HG03457 (cell line): ENCODE results near the gene ARMH3.

ENCODE experiments used
- ATAC-seq: cut with Tn5 transposase; IDR thresholded peaks from one replicate; pipeline ENCODE4 v1.9.1; 2021; ENCODE audit warnings: moderate number of reproducible peaks; ENCODE audit not compliant: unreplicated experiment

The ARMH3 gene

DNA sequence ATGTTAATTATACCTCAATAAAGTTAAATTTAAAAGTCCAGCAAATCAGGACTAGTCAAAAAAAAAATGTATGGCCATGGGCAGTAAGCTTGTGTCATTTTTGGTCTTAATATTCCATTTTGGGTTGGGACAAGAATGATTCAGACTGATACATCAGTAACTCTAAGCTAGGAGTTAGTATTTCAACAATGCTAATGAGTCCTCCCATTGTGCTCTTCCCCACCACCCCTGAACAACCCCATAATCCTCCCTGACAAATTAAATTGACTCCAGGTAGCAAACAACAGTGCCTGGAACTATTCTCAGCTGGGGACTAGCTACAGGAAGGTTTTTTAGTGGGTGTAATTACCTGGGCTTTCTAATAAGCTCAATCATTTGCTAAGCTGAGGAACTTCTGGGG lies 181.7 kb downstream of the ARMH3 start:
- ATAC-seq = no peak

DNA sequence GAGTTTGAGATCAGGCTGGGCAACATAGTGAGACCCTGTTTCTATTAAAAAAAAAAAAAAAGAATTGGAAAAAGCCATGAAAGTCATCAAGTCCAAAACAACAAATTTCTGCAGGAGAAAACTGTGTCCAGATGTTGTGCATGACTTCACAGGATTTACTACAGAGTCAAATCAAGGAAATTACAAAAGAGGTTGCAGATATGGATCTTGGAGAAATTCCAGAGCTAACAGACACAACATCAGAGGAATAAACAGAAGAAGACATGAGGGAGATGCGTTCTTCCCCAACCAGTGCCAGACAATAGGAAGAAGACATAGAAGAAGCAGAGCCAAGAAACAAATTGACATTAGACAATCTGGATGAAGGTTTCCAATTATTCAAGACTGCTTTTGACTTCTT lies 188.0 kb downstream of the ARMH3 start:
- ATAC-seq = no peak

GRCh38 chr10:101859530-101859929 lies 196.4 kb downstream of the ARMH3 start:
- ATAC-seq = no peak

- no peak for ATAC-seq
Measured at GRCh38 chr10:101858723-101859500, 197.1 kb downstream of the ARMH3 start.

- ATAC-seq = no peak
Measured at GRCh38 chr10:101857802-101858476, 198.0 kb downstream of the ARMH3 start.

DNA sequence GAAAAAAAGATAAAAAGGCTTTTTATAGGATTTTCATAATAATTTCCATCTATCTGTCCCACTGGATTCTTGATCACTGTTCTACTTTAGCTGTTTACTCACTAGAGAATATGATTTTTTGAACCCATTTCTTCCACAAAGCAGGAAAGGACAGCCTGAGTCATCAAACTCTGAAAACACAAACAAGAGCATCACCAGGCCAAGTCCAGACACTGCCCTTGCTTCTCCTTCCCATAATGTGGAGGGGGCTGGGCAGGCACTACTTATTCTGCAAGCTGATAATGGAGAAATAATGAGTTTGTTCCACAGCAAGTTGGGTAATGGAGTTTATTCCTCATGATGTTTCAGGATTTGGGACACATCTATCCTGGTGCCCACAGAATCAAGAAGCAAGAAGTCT lies 199.3 kb downstream of the ARMH3 start:
- ATAC-seq = no peak

GRCh38 chr10:101851411-101852116 lies 204.4 kb downstream of the ARMH3 start:
- no peak for ATAC-seq

GRCh38 chr10:101850749-101851148 lies 205.2 kb downstream of the ARMH3 start:
- no peak for ATAC-seq

- no peak for ATAC-seq
Measured at GRCh38 chr10:101848894-101849351, 207.1 kb downstream of the ARMH3 start.

DNA sequence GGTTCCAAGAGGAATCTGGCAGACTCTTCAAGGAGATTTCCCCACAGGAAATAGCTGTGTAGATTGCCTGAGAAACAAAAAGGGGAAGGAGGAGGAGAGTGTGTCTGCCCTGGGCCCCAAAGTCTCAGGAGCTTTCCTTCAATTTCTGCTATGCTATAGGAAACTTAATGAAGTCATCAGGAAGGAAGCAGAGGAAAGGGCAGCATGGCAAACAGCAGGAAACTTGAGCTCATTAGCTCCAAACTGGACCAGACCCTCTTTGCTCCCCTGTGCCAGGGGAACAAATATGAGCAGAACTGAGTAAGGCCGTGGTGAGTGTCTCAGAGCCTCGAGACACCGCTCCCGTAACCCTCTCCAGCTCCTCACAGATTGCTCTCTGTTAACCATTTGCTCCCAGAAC lies 207.6 kb downstream of the ARMH3 start:
- ATAC-seq = no peak

GRCh38 chr10:101845893-101846292 lies 210.1 kb downstream of the ARMH3 start:
- no peak for ATAC-seq

GRCh38 chr10:101843032-101844021 lies 212.6 kb downstream of the ARMH3 start, which contains the start of gene KCNIP2:
TSS of gene KCNIP2 (minus strand) at chr10:101843800. CDS start at chr10:101843568, 232 bp downstream.
- no peak for ATAC-seq

DNA sequence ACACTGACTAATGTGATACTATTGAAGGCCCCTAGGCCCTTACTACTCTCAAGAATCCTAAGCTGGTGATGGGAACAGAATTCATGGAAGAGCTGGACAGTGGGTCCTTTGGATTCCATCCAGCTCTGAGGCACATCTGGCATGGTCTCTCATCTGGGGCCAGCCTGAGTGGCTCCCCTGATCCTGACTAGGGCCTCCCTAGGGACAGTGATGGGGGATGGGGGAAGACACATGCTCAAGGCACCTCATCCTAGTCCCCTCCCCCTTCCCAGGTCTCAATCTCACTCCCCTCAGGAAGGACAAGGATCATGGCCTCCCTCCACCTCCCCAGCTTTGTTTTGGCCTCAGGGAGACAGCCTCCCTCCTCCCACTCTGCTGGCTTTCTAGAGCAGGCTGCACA lies 214.1 kb downstream of the ARMH3 start:
- no peak for ATAC-seq

- peak; percentile 68 for ATAC-seq
Measured at GRCh38 chr10:101840741-101841453, 215.1 kb downstream of the ARMH3 start.

GRCh38 chr10:101840102-101840684 lies 215.8 kb downstream of the ARMH3 start:
- ATAC-seq = no peak

DNA sequence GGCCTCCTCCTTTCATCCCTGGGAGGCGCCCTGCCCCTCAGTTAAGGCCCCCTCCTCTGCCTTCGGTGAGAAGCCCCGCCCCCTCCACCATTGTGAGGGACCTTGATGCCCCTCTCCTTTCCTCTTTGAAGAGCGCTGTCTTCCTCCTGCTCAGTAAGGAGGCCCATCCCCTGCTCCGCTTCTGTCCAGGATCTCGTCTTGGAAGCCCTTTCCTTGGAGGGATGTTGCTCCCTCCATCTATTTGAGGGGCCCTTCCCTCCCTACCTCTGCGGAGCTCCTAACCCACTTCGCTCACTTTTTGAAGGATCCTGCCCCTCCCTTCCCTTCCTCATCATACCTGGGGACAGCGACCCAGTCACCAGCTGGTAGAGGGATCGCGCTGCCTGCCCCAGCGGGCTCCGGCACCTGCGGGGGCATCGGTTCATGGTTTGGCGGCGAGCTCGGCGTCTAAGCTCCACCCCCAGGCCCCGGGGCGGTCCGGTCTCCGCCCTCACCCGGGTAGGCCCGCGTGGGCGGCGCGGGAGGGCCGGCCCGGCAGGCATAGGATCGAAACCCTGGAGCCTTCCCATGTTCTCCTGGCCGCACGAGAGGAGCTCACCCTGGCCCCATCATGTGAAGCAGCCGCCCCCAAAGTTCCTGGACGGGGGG lies 216.4 kb downstream of the ARMH3 start:
- ATAC-seq = no peak

- no peak for ATAC-seq
Measured at GRCh38 chr10:101839002-101839401, 217.0 kb downstream of the ARMH3 start.

- ATAC-seq = no peak
Measured at GRCh38 chr10:101838416-101838970, 217.5 kb downstream of the ARMH3 start.

- ATAC-seq = no peak
Measured at GRCh38 chr10:101837748-101838147, 218.2 kb downstream of the ARMH3 start.
